K562 (cell line): ENCODE results near the gene B3GLCT. TPM values are rescaled to one million over a fixed set of nuclear protein-coding genes. Genes with fewer than 3 reads are reported as not detected.
"Not testable (repeated sequence)": the region's sequence is repeated elsewhere in the genome, so short reads cannot be mapped to it uniquely, and the experiment has no call there.

Experiments
- ATAC-seq: fragments of 200-7000 bp; cut with Tn5 transposase; 3 replicates; pipeline ENCODE4 v1.9.1; 2020; ENCODE audit warnings: moderate library complexity
- BruUV-seq: library from RNA; stranded (reverse); fragments of 400-500 nt; replicated peaks from 2 replicates; lab custom pipeline; 2021; lab: Mats Ljungman, UMichigan
- CTCF ChIA-PET: fragments of 300-600 bp; formaldehyde crosslinking; extraction: SDS; loops from one replicate; lab custom pipeline; 2021; ENCODE audit warnings: low intra/inter-chr PET ratio; lab: Yijun Ruan, JAX
- POLR2A ChIA-PET: fragments of 300-600, 350-650 bp; sonication (Branson Sonifier 250); formaldehyde crosslinking; extraction: SDS; loops from one replicate; lab custom pipeline; 2021; ENCODE audit warnings: antibody characterized with exemption, inconsistent platforms; lab: Yijun Ruan, JAX
- DNase-seq, 4 experiments: peaks; one replicate each; pipeline versions ENCODE4 v3.0.0 to v3.0.0-alpha.2; 2011 to 2018; ENCODE audit warnings: low spot score in 3 of 4, mixed read lengths in 3 of 4; ENCODE audit errors: extremely low read depth in 1 of 4
- FAIRE-seq: peaks from 2 replicates; lab custom pipeline; 2011; peaks lifted over from hg19 to GRCh38; lab: Jason Lieb, UNC
- H2AFZ ChIP-seq: 2 replicates; pipeline ENCODE4 v1.6.0; 2011; ENCODE audit warnings: low read depth, low read length, control low read depth, inconsistent platforms
- H3K27ac ChIP-seq: fragments of 200-600 bp; 3 replicates; pipeline ENCODE4 v1.8.0; 2011; ENCODE audit warnings: low read depth, mild to moderate bottlenecking, control low read depth, inconsistent platforms, low read length, moderate library complexity, mixed read lengths; ENCODE audit errors: extremely low read depth
- H3K27me3 ChIP-seq, 2 experiments: fragments of 300-600 bp in 1 of 2; 2 replicates in 1 of 2; 3 replicates in 1 of 2; pipeline versions ENCODE4 v1.6.0 to v1.8.0; 2011; ENCODE audit warnings: inconsistent platforms in 2 of 2, low read length in 2 of 2, mild to moderate bottlenecking in 1 of 2, mixed read lengths in 1 of 2, moderate library complexity in 1 of 2; ENCODE audit not compliant: control insufficient read depth in 2 of 2, insufficient read depth in 2 of 2
- H3K36me3 ChIP-seq: fragments of 300-600 bp; 3 replicates; pipeline ENCODE4 v1.8.0; 2011; ENCODE audit warnings: mild to moderate bottlenecking, low read length, inconsistent platforms; ENCODE audit not compliant: control insufficient read depth, insufficient read depth
- H3K4me1 ChIP-seq, 2 experiments: fragments of 200-600 bp in 1 of 2; replicated peaks in 1 of 2; 2 replicates in 1 of 2; 3 replicates in 1 of 2; pipeline versions ENCODE4 v1.5.1 to v1.8.0; 2011; ENCODE audit warnings: inconsistent platforms in 2 of 2, low read length in 2 of 2, mild to moderate bottlenecking in 1 of 2, mixed read lengths in 1 of 2, moderate library complexity in 1 of 2; ENCODE audit not compliant: control insufficient read depth in 2 of 2, insufficient read depth in 2 of 2
- H3K4me2 ChIP-seq: 2 replicates; pipeline ENCODE4 v1.6.1; 2011; ENCODE audit warnings: low read length, control low read depth, inconsistent platforms, mixed read lengths; ENCODE audit not compliant: insufficient read depth
- H3K4me3 ChIP-seq: fragments of 200-600 bp; sonication (generic), shearing (Covaris generic); 2 replicates; pipeline ENCODE4 v1.5.1; 2016; ENCODE audit warnings: control low read depth, inconsistent platforms
- H3K79me2 ChIP-seq: fragments of 200-600 bp; 3 replicates; pipeline ENCODE4 v1.8.0; 2011; ENCODE audit warnings: low read length, inconsistent platforms; ENCODE audit not compliant: control insufficient read depth, insufficient read depth
- H3K9ac ChIP-seq, 2 experiments: 2 replicates each; pipeline versions ENCODE4 v1.6.0 to v1.6.1; 2011; ENCODE audit warnings: low read depth in 2 of 2, low read length in 2 of 2, control low read depth in 1 of 2, inconsistent platforms in 1 of 2, mild to moderate bottlenecking in 1 of 2, mixed read lengths in 1 of 2; ENCODE audit not compliant: insufficient read depth in 1 of 2
- H3K9me1 ChIP-seq: one replicate; pipeline ENCODE4 v1.6.0; 2011; ENCODE audit warnings: inconsistent platforms, mild to moderate bottlenecking, low read length, moderate library complexity; ENCODE audit not compliant: control insufficient read depth, insufficient read depth
- H3K9me3 ChIP-seq: replicated peaks from 2 replicates; pipeline ENCODE4 v1.5.1; 2011; ENCODE audit warnings: low read depth, low read length, inconsistent platforms; ENCODE audit not compliant: control insufficient read depth, insufficient read depth
- H4K20me1 ChIP-seq: replicated peaks from 2 replicates; pipeline ENCODE4 v1.6.1; 2011; ENCODE audit warnings: low read length, inconsistent platforms, mixed read lengths; ENCODE audit not compliant: control insufficient read depth, insufficient read depth
- MEIS2 ChIP-seq: fragments of 450-650 bp; IDR thresholded peaks from 2 replicates; pipeline ENCODE4 v1.6.1; 2014; ENCODE audit warnings: mild to moderate bottlenecking; ENCODE audit not compliant: partially characterized antibody
- NFYB ChIP-seq: IDR thresholded peaks from 2 replicates; pipeline ENCODE4 v1.6.1; 2011; ENCODE audit warnings: mild to moderate bottlenecking, moderate library complexity; ENCODE audit not compliant: insufficient read length; ENCODE audit errors: extremely low read depth
- WGBS: fragments of 100-300 bp; shearing (Covaris generic); methylation state at CpG from one replicate; pipeline ENCODE4 v1.1.6; 2016; ENCODE audit warnings: low coverage, mixed read lengths; ENCODE audit not compliant: insufficient coverage; ENCODE audit errors: missing lambda C conversion rate; 5-methylcytosine and 5-hydroxymethylcytosine counted together
- in situ Hi-C: fragments of 300-500 bp; cut with MboI; formaldehyde crosslinking; loops from 4 replicates; pipeline ENCODE4 v1.15.0; 2018; ENCODE audit warnings: inconsistent platforms, mixed read lengths
- intact Hi-C: fragments of 100-400 bp; cut with micrococcal nuclease; formaldehyde crosslinking; loops from 2 replicates; pipeline ENCODE4 v1.14.2; 2022
- polyA plus RNA-seq, 8 experiments: library from polyadenylated mRNA; depleted of rRNA in 4 of 8; stranded (reverse) in 5 of 8; unstranded in 3 of 8; fragments of >200 nt; fragmentation: Nextera tagmentation in 2 of 8; fragmentation: Illumina TruSeq in 1 of 8; extraction: Ambion mirVana in 2 of 8; extraction: Trizol in 1 of 8; gene quantifications; 2 replicates each; pipeline versions ENCODE4 v1.2.1 to v1.2.3, GENCODE V29; 2011 to 2014; ENCODE audit warnings: inconsistent platforms in 1 of 8, missing spikeins in 1 of 8
- total RNA-seq, 7 experiments: library from RNA; depleted of rRNA in 6 of 7; stranded (reverse); fragments of >200 nt in 6 of 7; fragmentation: Illumina TruSeq in 2 of 7; extraction: Trizol in 2 of 7; gene quantifications; 2 replicates each; pipeline versions ENCODE4 v1.2.1 to v1.2.3, GENCODE V29; 2011 to 2021; ENCODE audit warnings: low replicate concordance in 1 of 7

The B3GLCT gene
- total and polyA plus RNA-seq, 9 of the 15 experiments (the other 6 are each of a cell fraction or from before 2014, with no cell fraction given), result 1.1 to 5.1 (median 2.9) TPM

- no peaks in the 10 kb centered on the region for H3K9me3 ChIP-seq
- FAIRE-seq (no peak), DNase-seq (no peak)
- H3K79me2 ChIP-seq, result no peaks in the 10 kb centered on the region
- CTCF ChIA-PET, result interaction anchor here (0.6 kb wide), 1 partner anchor 24 kb away, joined by 3 read pairs; the partner anchor contains the start of gene B3GLCT
- H2AFZ ChIP-seq, result no peak overlapping the region
- H3K36me3 ChIP-seq, result no peaks in the 10 kb centered on the region
- H3K9ac ChIP-seq, result no peak overlapping the region
- no peaks in the 10 kb centered on the region for H3K4me1 ChIP-seq
- in situ Hi-C loops, result no loop called here
- no peak for TF ChIP-seq MEIS2
- TF ChIP-seq, all 486 proteins: peak for 0
- Histone ChIP-seq H3K27ac (no peak overlapping the region), H3K4me3 (no peak overlapping the region), H3K9me1 (no peaks in the 10 kb centered on the region), H3K27me3 (no peaks in the 10 kb centered on the region), H4K20me1 (no peaks in the 10 kb centered on the region), H3K4me2 (no peak overlapping the region)
- BruUV-seq, result no TSS peak
- intact Hi-C loops, result no loop called here
- WGBS, result 27% methylated on average over 2 of the region's 3 CpGs
- POLR2A ChIA-PET, result no interaction called here
- ATAC-seq, result peak; percentile 66
These were observed 23.8 kb upstream of the B3GLCT start for GRCh38 chr13:31175847-31176532.

- H3K9ac ChIP-seq, DNase-seq, H3K36me3 ChIP-seq, H4K20me1 ChIP-seq, H3K4me1 ChIP-seq, H3K9me3 ChIP-seq, H3K4me3 ChIP-seq, in situ Hi-C loops, BruUV-seq, H2AFZ ChIP-seq, FAIRE-seq, ATAC-seq, H3K79me2 ChIP-seq, H3K9me1 ChIP-seq, H3K27ac ChIP-seq, H3K4me2 ChIP-seq, CTCF ChIA-PET, POLR2A ChIA-PET, H3K27me3 ChIP-seq, intact Hi-C loops: not testable (repeated sequence)
- WGBS, result 54% methylated on average over 9 of the region's 12 CpGs
- TF ChIP-seq NFYB, result peak; percentile 69
These were observed 21.8 kb upstream of the B3GLCT start for GRCh38 chr13:31177813-31178495.
